Retina (tissue), 1 donor: ENCODE measurements around the gene MRPS33.
"Not testable (repeated sequence)": the region's sequence is repeated elsewhere in the genome, so short reads cannot be mapped to it uniquely, and the experiment has no call there.

Experiments used
- DNase-seq: peaks from one replicate; pipeline ENCODE4 v3.0.0-alpha.2; 2016

MRPS33 gene

DNA sequence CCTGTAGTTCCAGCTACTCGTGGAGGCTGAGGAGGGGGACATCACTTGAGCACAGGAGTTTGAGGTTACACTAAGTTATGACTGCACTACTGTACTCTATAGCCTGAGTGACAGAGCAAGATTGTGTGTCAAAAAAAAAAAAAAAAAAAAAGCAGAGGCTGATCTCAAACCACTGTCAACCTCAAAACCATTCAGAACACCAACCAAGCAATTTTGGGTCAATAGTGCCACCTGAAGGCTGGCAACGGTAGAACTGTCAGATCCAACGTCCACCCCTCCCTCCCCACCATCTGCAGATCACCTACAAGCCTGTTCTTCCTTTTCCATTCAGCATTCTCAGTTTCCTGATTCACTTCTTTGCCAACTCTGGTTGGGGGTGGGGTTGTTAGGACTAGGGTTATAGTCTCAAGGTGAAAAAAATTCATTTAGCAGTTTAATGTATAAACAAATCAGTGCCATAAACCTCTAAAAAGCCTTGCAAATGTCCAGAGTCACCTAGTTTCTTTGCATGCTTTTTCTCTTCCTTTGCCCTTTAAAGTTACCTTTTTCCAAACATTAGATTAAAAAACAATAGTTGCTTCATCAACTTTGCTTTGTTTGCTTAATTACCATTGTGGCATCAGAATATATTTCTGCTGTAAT lies 2.6 kb downstream of the MRPS33 start:
- peak; percentile 77 for DNase-seq

DNA sequence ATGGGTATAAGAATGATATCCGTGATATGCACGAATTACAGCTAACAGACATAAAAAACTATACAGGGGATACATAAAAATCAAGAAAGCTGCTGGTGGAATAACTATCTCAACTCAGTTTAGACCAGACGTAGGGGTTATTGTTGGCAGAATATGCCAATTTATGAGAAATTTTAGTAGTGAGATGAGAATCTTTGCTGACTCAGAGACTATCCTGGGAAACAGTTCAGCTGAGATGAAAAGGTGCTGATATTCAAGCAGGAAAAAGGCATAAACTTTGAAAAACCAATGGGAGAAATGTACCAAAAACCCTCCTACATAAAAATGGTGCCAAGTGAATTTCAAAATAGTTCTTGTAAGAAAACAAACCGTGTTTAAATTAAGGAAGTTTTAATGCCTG lies 3.3 kb downstream of the MRPS33 start:
- DNase-seq, result no peak

DNA sequence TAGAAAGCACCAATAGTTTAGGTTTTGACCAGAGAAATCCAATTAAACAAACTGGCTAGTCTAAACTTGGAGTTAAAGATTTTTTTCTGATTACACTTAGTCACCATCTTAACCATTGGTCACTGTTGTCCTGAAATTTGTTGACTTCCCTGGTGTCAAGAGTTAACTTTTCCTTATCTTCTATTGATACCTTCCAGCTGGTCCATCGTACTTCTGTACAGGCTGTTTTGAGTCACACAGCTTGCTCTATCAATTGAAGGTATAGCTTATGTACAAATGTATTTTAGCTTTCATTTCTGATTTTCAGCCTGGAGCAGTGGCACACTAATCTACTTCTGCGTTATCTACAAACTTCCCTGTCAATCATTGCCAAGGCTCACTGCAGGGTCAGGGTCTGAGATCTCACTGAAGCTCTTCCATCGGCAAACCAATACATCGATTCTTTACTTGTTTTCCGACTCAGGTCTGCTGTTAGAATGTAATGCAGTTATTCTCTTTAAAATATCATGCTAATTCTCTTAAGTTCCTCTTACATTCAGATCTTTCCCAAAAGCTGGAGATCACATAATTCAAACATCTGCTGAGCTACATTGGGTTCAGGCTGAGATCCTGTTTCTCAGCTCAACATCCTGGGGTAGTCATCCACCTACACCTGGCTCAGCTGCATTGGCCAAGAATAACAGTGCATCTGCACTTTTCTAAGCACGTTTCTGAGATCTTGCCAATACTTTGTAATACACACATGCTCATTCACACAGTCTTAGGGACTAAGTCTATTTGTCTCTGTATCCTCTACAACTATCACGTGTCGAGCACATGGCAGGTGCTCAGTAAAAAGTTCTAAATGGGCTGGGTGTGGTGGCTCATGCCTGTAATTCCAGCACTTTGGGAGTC lies 11.3 kb downstream of the MRPS33 start:
- no peak for DNase-seq

DNA sequence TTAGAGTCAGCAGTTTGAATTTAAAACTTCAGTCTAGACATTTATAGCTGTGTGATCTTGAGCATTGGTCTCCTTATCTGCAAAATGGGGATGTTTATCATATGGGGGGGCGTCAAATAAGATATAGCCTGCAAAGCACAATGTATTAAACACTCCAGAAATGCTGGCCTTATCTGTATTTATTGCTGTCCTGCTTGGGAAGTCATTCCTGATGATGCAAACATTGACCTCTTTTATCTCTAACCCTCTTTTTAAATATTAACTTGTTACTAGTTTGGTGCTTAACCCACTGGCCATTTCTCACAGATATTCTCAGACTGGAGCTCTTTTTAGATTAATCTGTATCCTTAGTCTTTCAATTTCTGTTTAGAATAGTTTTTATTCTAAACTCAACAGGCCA lies 13.2 kb downstream of the MRPS33 start:
- DNase-seq, result no peak

DNA sequence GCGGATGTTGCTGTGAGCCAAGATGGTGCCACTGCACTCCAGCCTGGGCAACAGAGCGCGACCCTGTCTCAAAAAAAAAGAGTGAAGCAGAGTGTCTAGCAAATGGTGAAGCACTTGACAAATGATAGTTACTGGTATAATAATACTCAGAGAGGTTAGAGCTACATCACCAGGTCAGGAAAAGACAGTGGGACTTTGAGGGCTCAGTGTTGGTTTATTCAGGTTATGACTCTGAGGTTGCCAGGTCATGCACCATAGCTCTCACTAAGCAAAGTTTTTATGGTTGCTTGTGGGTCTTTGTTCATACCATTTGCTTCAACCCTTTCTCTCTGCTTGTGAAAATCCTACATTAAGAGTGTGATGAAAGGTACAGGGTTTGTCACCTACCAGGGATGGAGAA lies 13.6 kb downstream of the MRPS33 start:
- DNase-seq, result no peak

DNA sequence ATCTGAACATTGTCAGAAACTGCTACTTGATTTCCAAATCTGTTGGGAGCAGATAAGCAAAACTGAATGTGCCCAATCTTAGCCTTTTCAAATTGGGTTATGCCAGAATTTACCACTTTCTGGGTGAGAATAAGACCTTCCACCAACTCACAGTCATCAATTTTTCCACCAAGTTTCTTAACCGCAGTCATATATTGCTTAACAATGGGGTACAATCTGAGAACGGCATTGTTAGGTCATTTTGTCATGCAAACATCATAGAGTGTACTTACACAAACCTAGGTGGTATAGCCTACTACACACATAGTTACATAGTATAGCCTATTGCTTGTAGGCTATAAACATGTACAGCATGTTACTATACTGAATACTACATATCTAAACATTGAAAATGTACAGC lies 16.0 kb downstream of the MRPS33 start:
- DNase-seq, result no peak

DNA sequence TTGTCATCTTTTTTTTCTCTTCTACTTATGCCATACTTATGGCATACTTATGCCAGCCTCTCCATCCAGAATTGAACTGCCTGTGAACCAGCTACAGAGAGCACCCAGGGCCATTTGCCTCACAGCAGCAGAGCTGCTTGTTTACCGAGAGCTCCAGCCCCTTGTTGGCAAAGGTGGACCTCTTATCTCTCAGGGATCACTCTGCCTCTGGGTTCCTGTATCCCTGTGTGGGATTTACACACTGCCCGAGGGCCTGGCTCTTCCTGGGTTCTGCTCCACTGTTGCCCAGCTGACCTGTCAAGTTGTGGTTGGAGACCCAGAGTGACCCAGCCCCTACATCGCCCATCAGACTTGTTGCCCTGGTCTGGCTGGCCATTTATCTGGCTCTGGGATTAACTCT lies 22.3 kb downstream of the MRPS33 start:
- no peak for DNase-seq

DNA sequence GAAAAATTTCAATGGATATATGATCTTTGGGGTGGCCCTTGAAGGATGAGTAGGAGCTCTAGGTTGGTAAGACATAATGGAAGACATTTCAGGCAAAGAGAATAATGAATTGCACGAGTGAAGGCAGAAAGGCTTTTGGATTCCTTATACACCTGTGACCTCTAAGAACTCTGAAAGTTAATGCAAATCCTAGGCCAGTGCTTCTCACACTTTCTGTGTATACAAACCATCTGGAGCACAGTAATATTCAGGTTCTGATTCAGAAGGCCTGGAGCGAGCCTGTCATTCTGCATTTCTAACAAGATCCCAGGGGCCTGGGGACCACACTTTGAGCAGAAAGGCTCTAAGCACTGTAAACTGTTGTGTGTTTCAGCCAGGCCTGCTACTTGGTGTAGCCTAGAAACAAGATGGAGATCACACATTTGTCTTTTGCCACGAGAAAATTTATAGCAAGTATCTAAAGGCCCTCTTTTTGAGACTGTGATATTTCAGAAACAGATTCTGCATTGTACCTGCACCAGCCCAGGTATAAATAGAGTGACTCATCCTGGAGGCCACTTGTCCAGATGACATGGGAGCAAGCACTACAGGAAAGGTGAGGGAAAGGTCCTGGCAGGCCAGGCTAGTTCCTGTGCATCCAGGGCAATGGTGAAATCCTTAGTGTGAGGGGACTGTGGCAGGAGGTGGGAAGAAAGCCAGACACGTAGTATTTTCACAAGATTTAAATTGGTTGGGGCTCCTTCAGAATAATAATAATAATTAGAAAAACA lies 24.4 kb downstream of the MRPS33 start:
- no peak for DNase-seq

DNA sequence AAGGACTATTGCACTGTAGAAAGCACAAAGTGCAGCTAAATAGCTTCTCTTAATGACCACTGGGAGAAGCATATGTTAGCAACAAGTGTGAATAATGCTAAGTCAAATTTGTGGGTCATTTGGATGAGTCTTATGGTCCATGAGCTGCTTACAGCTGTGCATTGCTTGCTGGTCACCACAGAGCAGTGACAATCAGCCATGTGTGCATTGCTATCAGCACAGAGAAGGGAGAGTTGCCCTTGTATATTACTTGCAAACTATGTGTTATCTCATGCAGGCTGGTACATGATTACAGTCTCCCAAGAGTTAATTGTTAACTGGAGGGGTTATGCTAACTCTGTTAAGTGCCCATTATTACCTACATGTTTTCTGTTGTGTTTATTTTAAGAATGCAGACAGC lies 25.7 kb downstream of the MRPS33 start:
- no peak for DNase-seq

DNA sequence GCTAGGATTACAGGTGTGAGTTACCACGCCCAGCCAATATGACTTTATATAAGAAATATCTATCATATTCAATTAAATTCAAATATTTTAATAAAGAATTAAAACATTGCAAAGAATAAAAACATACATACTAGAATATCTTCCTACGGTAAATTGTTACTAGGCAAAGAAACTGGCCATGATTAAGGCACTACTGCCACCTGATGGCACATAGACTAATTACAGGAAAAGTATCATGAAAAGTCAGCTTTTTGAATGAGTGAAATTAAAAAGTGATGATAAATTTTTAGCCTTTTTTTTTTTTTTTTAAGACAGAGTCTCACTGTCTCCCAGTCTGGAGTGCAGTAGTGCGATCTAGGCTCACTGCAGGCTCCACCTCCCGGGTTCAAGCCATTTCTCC lies 30.9 kb downstream of the MRPS33 start:
- no peak for DNase-seq

DNA sequence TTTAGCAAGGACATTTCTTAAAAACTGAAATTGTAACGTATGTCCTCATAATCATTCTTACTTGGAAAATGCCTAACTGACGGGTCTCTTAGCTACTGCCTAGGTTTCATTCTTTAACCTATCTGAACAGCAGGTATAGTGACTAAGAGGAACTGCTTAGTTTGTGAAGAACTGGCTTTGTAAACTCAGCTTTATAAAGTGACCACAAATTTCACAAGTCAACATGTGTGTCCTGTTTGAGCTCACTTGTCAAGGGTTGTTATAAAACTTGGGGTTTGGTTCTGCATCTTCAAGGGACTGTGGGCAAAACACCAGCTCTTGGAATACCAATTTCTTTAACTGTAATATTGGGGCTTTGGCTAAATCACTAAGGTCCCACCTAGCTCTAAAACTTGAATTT lies 32.2 kb downstream of the MRPS33 start:
- DNase-seq, result no peak

DNA sequence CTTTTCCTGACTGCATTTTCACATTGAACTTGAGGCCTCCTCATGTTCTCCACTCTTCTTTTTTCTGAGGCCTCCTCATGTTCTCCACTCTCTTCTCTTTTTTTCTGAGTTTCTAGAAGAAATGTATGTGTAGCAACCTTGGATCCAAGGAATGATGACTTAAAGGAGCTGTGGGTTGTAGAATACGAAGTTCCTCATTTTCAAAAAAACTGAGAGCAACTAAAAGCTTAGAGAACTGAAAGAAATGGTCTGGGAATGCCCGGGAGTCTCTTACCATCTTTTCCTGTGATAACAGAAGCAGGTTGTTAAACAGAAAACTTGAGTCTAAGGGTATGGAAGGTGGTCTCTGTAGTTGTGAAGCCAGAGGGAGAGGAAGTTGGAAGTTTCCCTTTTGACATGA lies 32.8 kb downstream of the MRPS33 start:
- no peak for DNase-seq

DNA sequence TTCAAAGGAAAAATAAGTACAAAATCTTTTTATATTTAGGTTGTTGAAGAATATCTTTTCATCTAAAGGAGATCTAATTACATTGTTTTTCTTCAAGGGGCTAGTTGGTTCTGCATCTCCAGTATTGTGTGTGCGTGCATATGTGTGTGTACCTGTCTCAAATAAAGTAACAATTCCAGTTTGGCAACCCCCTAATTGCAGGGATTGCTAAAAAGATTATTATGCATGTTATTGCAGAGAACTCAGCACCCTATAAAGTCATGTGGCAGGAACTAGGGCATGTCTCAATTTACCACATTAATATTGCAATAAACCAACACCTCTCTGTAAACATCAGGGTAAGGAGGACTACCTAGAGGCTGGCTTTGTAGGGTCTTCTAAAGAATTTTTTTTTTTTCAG lies 37.0 kb downstream of the MRPS33 start:
- no peak for DNase-seq

DNA sequence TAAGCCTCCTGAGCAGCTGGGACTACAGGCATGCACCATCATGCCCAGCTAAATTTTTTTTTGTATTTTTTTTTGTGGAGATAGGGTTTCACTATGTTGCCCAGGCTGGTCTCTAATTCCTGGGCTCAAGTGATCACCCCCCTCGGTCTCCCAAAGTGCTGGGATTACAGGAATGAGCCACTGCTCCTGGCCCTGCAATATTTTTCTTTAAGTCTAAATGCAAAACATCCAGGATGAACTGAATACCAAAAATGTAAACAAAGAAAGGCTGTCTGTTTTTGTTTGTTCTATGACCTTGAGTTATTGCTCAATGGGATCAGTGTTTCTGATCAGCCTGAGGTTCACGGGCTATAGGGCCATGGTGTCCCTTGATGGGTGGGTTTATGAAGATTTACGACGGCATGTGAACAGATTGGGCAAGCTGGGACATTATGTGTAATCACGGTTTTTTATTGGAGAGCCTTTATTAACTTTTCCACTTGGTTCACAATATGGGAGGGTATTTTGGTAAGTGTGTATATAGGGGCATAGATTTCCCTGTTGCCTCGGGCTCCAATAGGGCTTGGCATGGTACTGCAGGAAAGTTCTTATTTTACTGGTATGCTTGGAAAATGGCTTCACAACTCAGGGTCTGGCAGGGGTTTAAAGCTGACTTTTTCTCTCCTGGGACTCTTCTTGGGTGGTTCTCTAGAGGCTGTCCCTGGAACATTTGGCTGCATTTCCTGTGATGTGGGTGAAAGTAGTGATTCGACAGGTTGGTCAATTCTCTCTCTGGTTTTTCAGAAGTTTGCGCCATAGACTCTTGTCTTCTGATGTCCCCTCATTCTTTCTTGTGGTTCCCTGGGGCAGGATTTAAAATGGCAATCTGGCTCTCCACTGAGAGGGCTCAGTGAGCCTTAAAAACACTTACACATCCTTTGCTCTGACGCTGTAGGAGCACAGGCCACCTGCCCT lies 41.6 kb downstream of the MRPS33 start:
- no peak for DNase-seq

DNA sequence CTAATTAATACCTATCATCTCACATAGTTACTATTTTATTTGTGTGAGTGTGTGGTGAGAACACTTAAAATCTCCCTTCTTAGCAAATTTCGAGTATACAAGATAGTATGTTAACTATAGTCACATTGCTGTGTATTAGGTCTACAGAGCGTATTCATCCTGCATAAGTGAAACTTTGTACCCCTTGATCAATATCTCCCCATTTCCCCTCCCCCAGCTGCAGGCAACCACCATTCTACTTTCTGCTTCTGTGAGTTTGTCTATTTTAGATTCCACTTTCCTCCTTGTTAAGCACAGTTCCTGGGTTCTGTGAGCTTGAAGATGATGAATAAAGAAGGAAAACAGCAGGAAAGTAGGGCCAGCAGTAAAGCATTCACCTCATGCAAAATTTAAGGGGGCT lies 42.4 kb downstream of the MRPS33 start:
- no peak for DNase-seq

DNA sequence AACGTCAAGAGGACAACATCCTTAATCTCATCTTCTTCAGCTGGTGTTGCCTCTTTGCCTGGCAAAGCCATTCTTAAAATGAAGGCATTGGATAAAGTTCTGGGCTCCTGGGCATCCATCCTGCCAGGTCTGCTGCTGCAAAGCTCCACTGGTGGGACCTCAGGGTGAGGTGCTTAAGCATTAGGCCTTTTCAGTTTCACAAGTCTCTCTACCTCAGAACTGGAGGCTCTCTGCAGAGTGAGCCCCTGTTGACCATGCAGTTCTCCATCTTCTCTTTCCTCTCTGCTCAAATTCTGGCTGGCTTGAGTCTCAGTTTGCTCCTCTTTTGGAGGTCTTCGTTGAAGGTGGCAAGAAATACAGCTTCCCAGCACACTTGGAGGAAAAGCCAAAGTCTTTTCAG lies 47.3 kb downstream of the MRPS33 start:
- no peak for DNase-seq

DNA sequence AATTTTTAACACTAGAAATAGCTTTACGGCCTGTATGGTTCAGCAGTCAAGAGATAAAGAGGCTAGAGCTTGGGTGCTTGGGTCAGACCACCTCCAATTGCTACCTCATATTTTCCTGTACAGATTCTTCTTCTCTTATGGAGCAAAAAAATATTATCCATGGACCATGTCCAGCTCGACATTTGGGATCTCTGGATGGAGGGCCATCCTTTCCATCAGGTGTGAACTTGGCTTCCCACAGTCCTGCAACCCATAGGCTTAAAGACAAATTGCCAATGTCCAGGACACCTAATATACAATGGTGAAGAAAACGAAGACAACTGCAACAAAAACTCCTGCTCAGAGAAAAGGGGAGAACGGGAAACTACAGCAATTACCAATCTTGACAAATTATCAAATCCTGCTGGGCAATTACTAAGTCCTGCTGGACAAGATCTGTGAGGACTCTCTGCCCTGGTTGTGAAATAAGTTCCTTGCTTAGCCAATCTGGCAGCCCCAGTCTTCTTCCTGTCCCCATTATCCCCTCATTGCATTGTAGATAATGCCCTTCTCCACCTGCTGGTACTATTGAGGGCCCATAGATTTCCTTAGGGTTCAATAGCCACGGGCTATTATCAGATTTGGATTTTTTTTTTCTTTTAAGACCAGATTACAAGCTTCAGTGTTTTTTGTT lies 48.1 kb downstream of the MRPS33 start:
- no peak for DNase-seq

DNA sequence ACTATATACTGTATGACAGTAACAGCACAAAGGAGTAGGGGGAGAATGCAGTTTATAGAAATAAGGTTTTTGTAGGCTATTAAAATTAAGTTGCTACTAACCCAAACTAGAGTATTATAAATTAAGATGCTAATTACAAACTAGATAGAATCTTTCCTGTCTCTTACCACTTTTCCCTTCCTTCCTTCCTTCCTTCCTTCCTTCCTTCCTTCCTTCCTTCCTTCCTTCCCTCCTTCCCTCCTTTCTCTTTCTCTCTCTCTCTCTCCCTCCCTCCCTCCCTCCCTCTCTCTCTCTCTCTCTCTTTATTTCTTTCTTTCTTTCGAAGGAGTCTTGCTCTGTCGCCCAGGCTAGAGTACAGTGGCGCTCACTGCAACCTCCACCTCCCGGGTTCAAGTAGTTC lies 53.6 kb downstream of the MRPS33 start:
- DNase-seq, result no peak

DNA sequence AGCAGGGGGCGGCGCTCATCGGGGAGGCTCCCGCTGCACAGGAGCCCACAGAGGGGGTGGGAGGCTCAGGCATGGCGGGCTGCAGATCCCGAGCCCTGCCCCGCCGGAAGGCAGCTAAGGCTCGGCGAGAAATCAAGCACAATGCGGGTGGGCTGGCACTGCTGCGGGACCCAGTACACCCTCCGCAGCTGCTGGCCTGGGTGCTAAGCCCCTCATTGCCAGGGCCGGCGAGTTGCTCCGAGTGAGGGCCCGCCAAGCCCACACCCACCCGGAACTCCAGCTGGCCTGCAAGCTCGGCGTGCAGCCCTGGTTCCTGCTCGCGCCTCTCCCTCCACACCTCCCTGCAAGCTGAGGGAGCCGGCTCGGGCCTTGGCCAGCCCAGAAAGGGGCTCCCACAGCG lies 57.8 kb downstream of the MRPS33 start:
- not testable (repeated sequence) for DNase-seq
